K562 (cell line): ENCODE measurements around the gene FOSL2. TPM values are rescaled to one million over a fixed set of nuclear protein-coding genes. Genes with fewer than 3 reads are reported as not detected.

ENCODE experiments used
- ATAC-seq: fragments of 200-7000 bp; cut with Tn5 transposase; 3 replicates; pipeline ENCODE4 v1.9.1; 2020; ENCODE audit warnings: moderate library complexity
- BruUV-seq: library from RNA; stranded (reverse); fragments of 400-500 nt; replicated peaks from 2 replicates; lab custom pipeline; 2021; lab: Mats Ljungman, UMichigan
- CTCF ChIA-PET: fragments of 300-600 bp; formaldehyde crosslinking; extraction: SDS; loops from one replicate; lab custom pipeline; 2021; ENCODE audit warnings: low intra/inter-chr PET ratio; lab: Yijun Ruan, JAX
- POLR2A ChIA-PET: fragments of 300-600, 350-650 bp; sonication (Branson Sonifier 250); formaldehyde crosslinking; extraction: SDS; loops from one replicate; lab custom pipeline; 2021; ENCODE audit warnings: antibody characterized with exemption, inconsistent platforms; lab: Yijun Ruan, JAX
- DNase-seq, 4 experiments: peaks; one replicate each; pipeline versions ENCODE4 v3.0.0 to v3.0.0-alpha.2; 2011 to 2018; ENCODE audit warnings: low spot score in 3 of 4, mixed read lengths in 3 of 4; ENCODE audit errors: extremely low read depth in 1 of 4
- FAIRE-seq: peaks from 2 replicates; lab custom pipeline; 2011; peaks lifted over from hg19 to GRCh38; lab: Jason Lieb, UNC
- H2AFZ ChIP-seq: 2 replicates; pipeline ENCODE4 v1.6.0; 2011; ENCODE audit warnings: low read depth, low read length, control low read depth, inconsistent platforms
- H3K27ac ChIP-seq: fragments of 200-600 bp; 3 replicates; pipeline ENCODE4 v1.8.0; 2011; ENCODE audit warnings: low read depth, mild to moderate bottlenecking, control low read depth, inconsistent platforms, low read length, moderate library complexity, mixed read lengths; ENCODE audit errors: extremely low read depth
- H3K27me3 ChIP-seq, 2 experiments: fragments of 300-600 bp in 1 of 2; 2 replicates in 1 of 2; 3 replicates in 1 of 2; pipeline versions ENCODE4 v1.6.0 to v1.8.0; 2011; ENCODE audit warnings: inconsistent platforms in 2 of 2, low read length in 2 of 2, mild to moderate bottlenecking in 1 of 2, mixed read lengths in 1 of 2, moderate library complexity in 1 of 2; ENCODE audit not compliant: control insufficient read depth in 2 of 2, insufficient read depth in 2 of 2
- H3K36me3 ChIP-seq: fragments of 300-600 bp; 3 replicates; pipeline ENCODE4 v1.8.0; 2011; ENCODE audit warnings: mild to moderate bottlenecking, low read length, inconsistent platforms; ENCODE audit not compliant: control insufficient read depth, insufficient read depth
- H3K4me1 ChIP-seq, 2 experiments: fragments of 200-600 bp in 1 of 2; replicated peaks in 1 of 2; 2 replicates in 1 of 2; 3 replicates in 1 of 2; pipeline versions ENCODE4 v1.5.1 to v1.8.0; 2011; ENCODE audit warnings: inconsistent platforms in 2 of 2, low read length in 2 of 2, mild to moderate bottlenecking in 1 of 2, mixed read lengths in 1 of 2, moderate library complexity in 1 of 2; ENCODE audit not compliant: control insufficient read depth in 2 of 2, insufficient read depth in 2 of 2
- H3K4me2 ChIP-seq: 2 replicates; pipeline ENCODE4 v1.6.1; 2011; ENCODE audit warnings: low read length, control low read depth, inconsistent platforms, mixed read lengths; ENCODE audit not compliant: insufficient read depth
- H3K4me3 ChIP-seq: fragments of 200-600 bp; sonication (generic), shearing (Covaris generic); 2 replicates; pipeline ENCODE4 v1.5.1; 2016; ENCODE audit warnings: control low read depth, inconsistent platforms
- H3K79me2 ChIP-seq: fragments of 200-600 bp; 3 replicates; pipeline ENCODE4 v1.8.0; 2011; ENCODE audit warnings: low read length, inconsistent platforms; ENCODE audit not compliant: control insufficient read depth, insufficient read depth
- H3K9ac ChIP-seq, 2 experiments: 2 replicates each; pipeline versions ENCODE4 v1.6.0 to v1.6.1; 2011; ENCODE audit warnings: low read depth in 2 of 2, low read length in 2 of 2, control low read depth in 1 of 2, inconsistent platforms in 1 of 2, mild to moderate bottlenecking in 1 of 2, mixed read lengths in 1 of 2; ENCODE audit not compliant: insufficient read depth in 1 of 2
- H3K9me1 ChIP-seq: one replicate; pipeline ENCODE4 v1.6.0; 2011; ENCODE audit warnings: inconsistent platforms, mild to moderate bottlenecking, low read length, moderate library complexity; ENCODE audit not compliant: control insufficient read depth, insufficient read depth
- H3K9me3 ChIP-seq: replicated peaks from 2 replicates; pipeline ENCODE4 v1.5.1; 2011; ENCODE audit warnings: low read depth, low read length, inconsistent platforms; ENCODE audit not compliant: control insufficient read depth, insufficient read depth
- H4K20me1 ChIP-seq: replicated peaks from 2 replicates; pipeline ENCODE4 v1.6.1; 2011; ENCODE audit warnings: low read length, inconsistent platforms, mixed read lengths; ENCODE audit not compliant: control insufficient read depth, insufficient read depth
- MAFK ChIP-seq: IDR thresholded peaks from 2 replicates; pipeline ENCODE4 v1.6.1; 2011; ENCODE audit warnings: low read length, improper control_type of control experiment
- MXD1 ChIP-seq: fragments of 250-450 bp; sonication (Bioruptor Pico); IDR thresholded peaks from 2 replicates; pipeline ENCODE4 v1.8.0; 2021; ENCODE audit warnings: borderline replicate concordance, mild to moderate bottlenecking, moderate library complexity; ENCODE audit not compliant: poor library complexity, severe bottlenecking
- POLR2H ChIP-seq: IDR thresholded peaks from 2 replicates; pipeline ENCODE4 v1.6.1; 2016; ENCODE audit warnings: missing genetic modification characterization, low read depth, mild to moderate bottlenecking, control low read depth, missing compliant biosample characterization, moderate library complexity
- TFAM ChIP-seq: fragments of 250-450 bp; sonication (Bioruptor Pico); conservative IDR thresholded peaks from 2 replicates; pipeline ENCODE4 v1.5.0; 2021; ENCODE audit warnings: mild to moderate bottlenecking, moderate library complexity
- ZC3H11A ChIP-seq: IDR thresholded peaks from 2 replicates; pipeline ENCODE4 v1.6.1; 2012; ENCODE audit warnings: low read depth, low read length, improper control_type of control experiment
- ZC3H4 ChIP-seq: sonication (generic); formaldehyde crosslinking; IDR thresholded peaks from 2 replicates; pipeline ENCODE4 v1.9.0; 2021; ENCODE audit warnings: missing genetic modification reagents, borderline replicate concordance
- ZNF143 ChIP-seq: sonication (generic); formaldehyde crosslinking; IDR thresholded peaks from 2 replicates; pipeline ENCODE4 v1.9.0; 2022; ENCODE audit warnings: mild to moderate bottlenecking, missing genetic modification reagents
- ZNF3 ChIP-seq: fragments of 250-450 bp; sonication (Bioruptor Pico); IDR thresholded peaks from 2 replicates; pipeline ENCODE4 v1.5.0; 2021; ENCODE audit warnings: mild to moderate bottlenecking, moderate library complexity
- ZNF407 ChIP-seq: fragments of 450-650 bp; IDR thresholded peaks from 2 replicates; pipeline ENCODE4 v1.6.1; 2016; ENCODE audit warnings: low read depth
- ZNF449 ChIP-seq: fragments of 250-450 bp; sonication (Bioruptor Pico); IDR thresholded peaks from 2 replicates; pipeline ENCODE4 v1.8.0; 2022; ENCODE audit warnings: moderate library complexity, mild to moderate bottlenecking, inconsistent platforms
- ZNF57 ChIP-seq: fragments of 450-650 bp; formaldehyde crosslinking; IDR thresholded peaks from 2 replicates; pipeline ENCODE4 v1.4.0; 2020; ENCODE audit warnings: mild to moderate bottlenecking, moderate library complexity
- WGBS: fragments of 100-300 bp; shearing (Covaris generic); methylation state at CpG from one replicate; pipeline ENCODE4 v1.1.6; 2016; ENCODE audit warnings: low coverage, mixed read lengths; ENCODE audit not compliant: insufficient coverage; ENCODE audit errors: missing lambda C conversion rate; 5-methylcytosine and 5-hydroxymethylcytosine counted together
- in situ Hi-C: fragments of 300-500 bp; cut with MboI; formaldehyde crosslinking; loops from 4 replicates; pipeline ENCODE4 v1.15.0; 2018; ENCODE audit warnings: inconsistent platforms, mixed read lengths
- intact Hi-C: fragments of 100-400 bp; cut with micrococcal nuclease; formaldehyde crosslinking; loops from 2 replicates; pipeline ENCODE4 v1.14.2; 2022
- polyA plus RNA-seq, 8 experiments: library from polyadenylated mRNA; depleted of rRNA in 4 of 8; stranded (reverse) in 5 of 8; unstranded in 3 of 8; fragments of >200 nt; fragmentation: Nextera tagmentation in 2 of 8; fragmentation: Illumina TruSeq in 1 of 8; extraction: Ambion mirVana in 2 of 8; extraction: Trizol in 1 of 8; gene quantifications; 2 replicates each; pipeline versions ENCODE4 v1.2.1 to v1.2.3, GENCODE V29; 2011 to 2014; ENCODE audit warnings: inconsistent platforms in 1 of 8, missing spikeins in 1 of 8
- total RNA-seq, 7 experiments: library from RNA; depleted of rRNA in 6 of 7; stranded (reverse); fragments of >200 nt in 6 of 7; fragmentation: Illumina TruSeq in 2 of 7; extraction: Trizol in 2 of 7; gene quantifications; 2 replicates each; pipeline versions ENCODE4 v1.2.1 to v1.2.3, GENCODE V29; 2011 to 2021; ENCODE audit warnings: low replicate concordance in 1 of 7

Gene FOSL2
- total and polyA plus RNA-seq, 9 of the 15 experiments (the other 6 are each of a cell fraction or from before 2014, with no cell fraction given): 0.04 to 2.9 (median 0.80) TPM

- TF ChIP-seq MXD1 (CRISPR knock-in tag): no peak
- no peak for TF ChIP-seq POLR2H
- no peak for TF ChIP-seq MAFK
- no peak for TF ChIP-seq ZNF3
- TF ChIP-seq, all 486 proteins: peak for 0
Measured at GRCh38 chr2:28427741-28428415, 35.2 kb downstream of the FOSL2 start (continued).

- no peak for DNase-seq
- no peak for ATAC-seq
- no peak overlapping the region for H3K27ac ChIP-seq
- in situ Hi-C loops (no loop called here), intact Hi-C loops (no loop called here)
- no peak overlapping the region for H3K4me2 ChIP-seq
- no peaks in the 10 kb centered on the region for H3K4me1 ChIP-seq
- H3K36me3 ChIP-seq: no peaks in the 10 kb centered on the region
- no peaks in the 10 kb centered on the region for H3K79me2 ChIP-seq
- WGBS: 15% methylated on average over 3 of the region's 3 CpGs
- ChIA-PET POLR2A (interaction anchor here (0.5 to 1.1 kb wide), 2 partner anchors 14 to 16 kb away, joined by 3 to 4 read pairs; no protein-coding TSS in a partner anchor), CTCF (no interaction called here)
- peaks cover 14 to 47% of the 10 kb centered on the region in 2 experiments for H3K27me3 ChIP-seq
- no TSS peak for BruUV-seq
- H3K9me1 ChIP-seq: no peaks in the 10 kb centered on the region
- FAIRE-seq: no peak
- no peaks in the 10 kb centered on the region for H4K20me1 ChIP-seq
- H2AFZ ChIP-seq: no peak overlapping the region
- H3K4me3 ChIP-seq: no peak overlapping the region
- no peak overlapping the region for H3K9ac ChIP-seq
- no peaks in the 10 kb centered on the region; the same call in 1 of the 2 replicates for H3K9me3 ChIP-seq
- TF ChIP-seq ZNF449 (CRISPR knock-in tag) (no peak), TFAM (CRISPR knock-in tag) (no peak), ZNF143 (CRISPR knock-in tag) (no peak), ZC3H4 (CRISPR knock-in tag) (no peak), ZNF407 (no peak), ZC3H11A (no peak), ZNF57 (no peak)
Measured at GRCh38 chr2:28428486-28428885, 35.8 kb downstream of the FOSL2 start.
